Embryonic facial prominence (tissue), 1 donor: ENCODE measurements around the gene KRT83.
A peak's percentile ranks its signal among the peaks of the same experiment; 100 is the strongest.
"Not testable (repeated sequence)": the region's sequence is repeated elsewhere in the genome, so short reads cannot be mapped to it uniquely, and the experiment has no call there.

Experiments used
- DNase-seq: peaks from one replicate; pipeline ENCODE4 v3.0.0-alpha.2; 2016; ENCODE audit errors: extremely low spot score

The KRT83 gene

DNA sequence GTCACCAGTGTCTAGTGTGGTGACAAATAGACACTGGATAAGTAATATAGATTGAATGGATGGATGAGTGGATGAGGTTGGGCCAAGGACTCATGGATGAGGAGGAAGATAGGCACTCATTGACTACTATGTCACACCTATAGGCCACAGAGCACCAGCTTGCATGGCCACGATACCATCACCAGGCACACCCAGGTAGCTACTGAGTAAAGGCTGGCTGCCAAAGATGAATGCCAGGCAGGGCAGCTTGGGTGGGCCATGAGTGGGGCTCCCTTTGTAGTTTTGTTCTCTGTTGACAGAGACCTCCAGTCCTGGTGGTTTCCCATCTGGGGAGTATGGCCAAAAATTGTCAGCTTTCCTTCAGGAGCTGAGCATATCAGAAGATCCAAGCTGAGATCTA lies 11.2 kb upstream of the KRT83 start:
- DNase-seq, result no peak

DNA sequence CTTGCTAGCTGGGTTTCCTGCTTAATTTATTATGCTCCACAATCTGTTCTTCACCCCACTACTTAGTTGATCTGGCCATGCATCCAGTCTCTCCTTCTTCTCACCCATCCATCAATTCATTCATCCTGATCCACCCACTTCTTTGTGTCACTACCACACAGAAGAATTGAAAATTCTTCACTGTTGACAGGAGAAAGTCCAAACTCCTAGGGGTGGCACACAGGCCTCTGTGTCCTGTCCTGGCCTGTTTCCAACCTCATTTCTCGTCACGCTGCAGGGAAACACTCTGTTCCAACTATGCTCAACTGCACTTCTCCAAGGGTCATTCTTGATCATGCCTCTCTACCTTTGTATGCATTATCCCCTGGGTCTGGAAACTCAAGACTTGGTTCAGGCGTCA lies 10.6 kb upstream of the KRT83 start:
- DNase-seq, result no peak

DNA sequence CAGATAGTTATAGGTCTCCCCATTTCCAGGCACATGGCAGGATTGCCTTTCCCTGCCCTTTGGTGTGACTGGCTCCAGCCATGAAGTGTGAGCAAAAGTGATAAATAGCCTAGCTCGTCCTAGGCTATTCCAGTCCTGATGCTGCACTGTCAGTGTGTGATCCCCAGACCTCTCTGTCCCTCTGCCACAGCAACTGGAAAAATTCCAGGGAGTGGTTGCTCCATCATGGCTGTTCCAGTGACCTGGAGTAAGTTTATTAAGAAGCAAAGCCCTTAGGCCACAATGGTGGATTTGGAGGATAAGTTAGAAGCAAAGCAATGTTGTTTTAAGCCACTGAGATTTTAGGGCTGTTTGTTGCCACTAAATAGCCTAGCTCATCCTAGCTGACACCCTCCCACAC lies 9.8 kb upstream of the KRT83 start:
- no peak for DNase-seq

DNA sequence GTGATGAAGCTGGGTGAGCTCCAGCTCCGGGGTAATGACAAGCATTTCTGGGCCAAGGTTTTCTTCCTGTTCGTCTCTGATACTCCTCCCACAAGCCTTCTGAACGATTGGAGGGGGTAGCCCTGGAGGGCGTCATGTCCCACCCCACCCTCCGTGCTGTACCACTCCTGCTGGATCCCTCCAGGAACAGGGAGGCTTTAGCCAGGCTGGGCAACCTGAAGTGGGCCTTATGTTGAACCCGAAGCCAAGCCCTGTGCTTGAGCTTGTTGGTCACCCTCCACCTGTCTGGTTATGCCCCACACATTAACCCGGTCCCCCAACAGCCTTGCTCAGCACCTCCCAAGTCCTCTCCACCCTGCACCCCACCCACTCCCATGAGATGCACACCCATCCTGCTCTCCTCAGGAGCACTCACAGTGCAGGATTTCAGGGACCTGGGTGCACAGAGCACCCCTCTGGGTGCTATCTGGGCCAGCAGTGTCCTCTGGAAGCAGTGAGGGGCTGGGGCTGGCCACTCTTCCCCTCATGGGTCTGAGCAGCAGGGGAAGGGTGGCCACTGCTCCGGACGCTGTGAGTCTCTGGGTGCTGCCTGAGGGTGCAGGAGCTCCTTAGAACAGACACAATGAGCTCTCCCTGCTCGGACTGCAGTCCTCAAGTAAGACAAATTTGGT lies 6.8 kb upstream of the KRT83 start:
- no peak for DNase-seq

DNA sequence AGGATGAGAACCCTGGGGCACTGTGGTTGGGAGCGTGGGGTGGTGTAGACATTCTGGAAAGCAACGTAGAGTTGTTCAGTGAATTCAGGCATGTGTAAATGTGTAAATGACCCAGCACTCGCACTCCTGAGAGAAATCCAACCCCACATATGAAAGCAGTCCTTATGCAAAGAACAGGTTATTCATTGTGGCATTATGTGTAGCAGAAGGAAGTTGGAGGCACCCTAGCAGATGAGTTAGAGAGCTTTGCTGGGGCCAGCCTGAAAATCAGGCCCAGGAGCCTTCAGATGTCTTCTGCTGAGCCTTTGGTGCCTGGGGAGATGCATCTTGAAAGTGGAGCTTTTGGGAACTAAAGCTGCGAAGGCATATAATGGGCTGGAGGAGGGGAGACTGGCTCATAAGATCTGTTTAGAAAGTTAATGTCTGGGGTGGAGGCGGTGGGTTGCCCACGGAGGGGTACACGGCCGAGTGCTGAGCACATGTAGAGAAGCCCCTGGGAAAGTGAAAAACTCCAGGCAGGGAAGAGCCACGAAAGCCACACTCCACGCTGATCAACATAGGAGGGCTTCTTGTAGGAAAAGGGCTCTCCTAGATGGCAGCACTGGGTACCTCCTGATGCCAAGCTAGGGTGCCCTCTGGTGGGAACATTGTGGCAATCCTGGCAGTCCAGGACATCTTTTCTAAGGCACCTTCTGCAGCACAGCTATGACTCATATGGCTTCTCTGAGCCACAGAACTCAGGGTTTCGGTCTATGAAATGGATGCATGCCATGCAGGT lies 6.0 kb upstream of the KRT83 start:
- DNase-seq, result peak; percentile 36

DNA sequence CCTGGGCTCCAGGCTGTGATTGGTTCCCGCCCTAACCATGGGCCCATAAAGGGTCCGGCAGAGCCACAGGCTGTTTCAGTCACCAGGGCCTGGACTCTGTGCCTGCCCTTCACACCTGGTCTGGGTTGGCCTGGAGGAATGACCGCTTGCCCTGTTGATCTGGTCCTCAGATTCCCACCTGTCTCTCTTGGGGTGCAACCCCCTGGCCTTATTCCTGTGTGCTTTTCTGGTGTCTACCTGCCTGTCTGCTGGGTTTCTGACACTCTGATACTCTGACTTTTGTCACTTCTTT lies 2.9 kb upstream of the KRT83 start:
- DNase-seq, result no peak

DNA sequence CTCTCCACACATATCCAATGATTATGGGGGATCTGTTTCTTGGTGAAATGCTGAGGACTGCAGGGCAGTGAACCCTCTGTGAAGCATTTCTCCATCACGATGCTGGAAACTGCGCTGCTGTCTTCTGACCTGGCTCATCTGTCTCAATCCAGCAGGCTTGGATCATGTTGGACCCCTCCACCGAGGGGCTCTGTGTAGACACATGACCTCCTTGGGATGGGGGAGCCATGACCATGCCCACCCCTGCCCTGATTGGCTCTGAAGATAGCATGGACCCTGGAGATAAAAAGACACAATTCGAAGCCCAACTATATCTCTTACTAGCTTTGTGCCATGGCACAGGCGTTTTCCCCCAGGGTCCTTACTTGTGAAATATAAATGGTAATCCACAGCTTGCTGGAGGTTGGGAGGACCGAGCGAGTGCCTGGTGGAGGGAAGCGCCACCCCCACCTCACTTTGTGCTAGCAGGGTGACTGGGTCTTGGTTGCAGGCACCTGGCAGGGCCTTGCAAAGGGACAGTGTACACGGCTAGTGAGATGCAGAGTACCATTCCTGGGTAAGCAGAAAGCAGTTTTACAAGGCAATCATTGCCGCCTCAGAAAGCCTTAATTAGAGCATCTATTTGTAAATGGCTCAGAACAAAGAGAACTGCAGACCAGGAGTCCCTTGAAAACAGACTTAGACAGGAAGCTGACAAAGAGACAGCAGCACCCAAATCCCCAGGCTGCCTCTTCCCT lies 2.4 kb upstream of the KRT83 start:
- no peak for DNase-seq

DNA sequence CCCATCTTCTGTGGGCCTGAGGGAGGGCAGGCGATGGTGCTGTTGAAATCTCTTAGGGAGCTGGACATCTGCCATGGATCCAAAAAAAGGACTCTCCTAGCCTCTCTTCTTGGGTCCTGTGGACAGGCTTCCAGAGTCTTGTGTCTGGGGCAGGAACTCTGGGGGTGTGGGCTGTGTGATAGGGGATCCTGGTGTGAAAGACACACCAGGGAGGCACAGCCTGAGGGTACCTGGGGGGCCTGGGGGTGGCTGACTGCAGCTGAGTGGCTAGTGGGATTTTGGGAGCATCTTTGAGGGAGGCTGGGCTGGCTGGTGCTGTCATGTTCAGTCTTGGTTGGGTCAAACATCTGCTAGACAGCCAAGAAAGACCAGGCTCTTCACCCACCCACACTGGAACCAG lies 1.8 kb upstream of the KRT83 start:
- DNase-seq, result no peak

DNA sequence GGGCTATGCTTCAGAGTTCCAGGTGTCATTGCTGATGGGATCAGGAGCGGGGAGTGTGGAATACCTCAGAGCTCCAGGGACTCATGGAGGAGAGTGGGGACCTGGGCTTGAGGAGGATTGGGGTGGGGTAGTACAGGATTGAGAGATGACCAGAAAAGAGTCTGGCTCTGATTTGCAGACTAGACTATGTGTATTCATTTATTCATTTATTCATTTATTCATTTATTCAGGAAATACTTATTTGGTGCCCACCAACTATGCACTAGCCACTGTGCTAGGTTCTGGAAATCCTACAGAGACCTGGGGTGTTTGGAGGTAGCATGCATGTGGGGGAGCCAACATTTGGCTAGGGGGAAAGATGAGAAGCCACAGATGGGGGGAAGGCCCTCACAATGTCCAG lies 871 bp upstream of the KRT83 start:
- no peak for DNase-seq

DNA sequence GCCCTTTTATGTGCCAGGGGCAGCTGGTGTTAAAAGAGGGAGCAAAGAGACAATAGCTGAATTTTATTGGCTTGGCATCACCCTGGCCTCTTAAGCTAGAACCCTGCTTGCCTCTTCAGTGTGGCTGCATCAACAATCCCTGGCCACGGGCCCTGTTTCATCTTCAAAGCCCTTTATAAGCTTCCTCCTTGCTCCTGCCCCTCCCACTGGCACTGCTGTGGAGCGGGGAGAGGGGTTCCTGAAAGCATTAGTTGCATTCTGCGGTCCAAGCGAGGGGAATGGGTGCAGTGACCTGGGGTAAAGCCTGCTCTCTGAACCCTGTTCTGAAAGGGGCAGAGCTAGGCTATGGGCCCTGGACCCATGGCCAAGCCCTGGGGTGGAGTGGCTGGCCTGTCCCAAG lies 220 bp upstream of the KRT83 start:
- DNase-seq, result no peak

DNA sequence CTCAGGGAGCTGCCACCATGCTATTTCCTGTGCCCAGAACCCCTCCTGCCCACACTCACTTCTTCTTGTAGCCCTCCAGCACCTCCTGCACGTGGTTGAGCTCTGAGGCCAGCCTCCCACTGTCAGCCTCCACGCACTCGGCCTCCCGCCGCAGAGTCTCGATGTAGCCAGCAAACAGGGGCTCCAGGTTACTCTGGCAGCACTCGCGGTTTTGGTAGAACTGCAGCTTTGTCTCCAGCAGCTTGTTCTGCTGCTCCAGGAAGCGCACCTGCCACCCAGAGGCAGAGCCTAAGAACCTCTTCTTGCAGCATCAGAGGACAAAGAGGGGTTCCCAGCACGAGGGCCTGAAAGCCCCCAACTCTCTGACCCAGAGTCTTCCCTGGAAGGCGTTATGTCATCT lies 2.1 kb downstream of the KRT83 start:
- no peak for DNase-seq

DNA sequence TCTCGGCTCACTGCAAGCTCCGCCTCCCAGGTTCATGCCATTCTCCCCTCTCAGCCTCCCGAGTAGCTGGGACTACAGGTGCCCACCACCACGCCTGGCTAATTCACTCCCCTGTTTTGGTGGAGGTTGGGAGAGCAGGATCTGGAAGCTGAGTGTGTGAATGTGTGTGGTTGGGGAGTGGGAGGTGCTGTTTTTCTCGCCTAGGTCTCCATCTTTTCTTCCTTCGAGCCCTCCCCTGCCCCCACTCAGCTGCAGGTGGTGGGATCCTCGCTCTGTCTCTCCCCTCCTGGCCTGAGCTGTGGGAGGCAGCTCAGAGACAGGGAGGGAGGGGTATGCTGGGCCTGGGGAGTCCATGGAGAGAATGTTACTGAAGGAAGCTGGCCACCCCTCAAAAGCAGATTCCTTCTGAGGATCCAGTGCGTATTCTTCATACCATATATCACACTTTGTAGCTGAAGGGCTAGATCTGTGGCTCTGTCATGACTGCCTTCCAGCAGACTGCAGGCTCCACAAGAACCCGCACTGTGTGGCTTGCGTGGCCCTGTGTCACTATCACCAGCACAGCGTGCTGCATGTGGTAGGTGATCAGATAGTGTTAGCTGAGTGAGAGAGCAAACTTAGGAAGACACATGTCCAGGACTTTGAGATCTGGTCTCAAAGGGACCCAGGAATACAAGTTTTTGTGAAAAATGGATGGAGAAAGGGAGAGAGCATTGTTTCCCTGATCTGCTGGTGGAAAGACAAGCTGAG lies 2.8 kb downstream of the KRT83 start:
- no peak for DNase-seq

DNA sequence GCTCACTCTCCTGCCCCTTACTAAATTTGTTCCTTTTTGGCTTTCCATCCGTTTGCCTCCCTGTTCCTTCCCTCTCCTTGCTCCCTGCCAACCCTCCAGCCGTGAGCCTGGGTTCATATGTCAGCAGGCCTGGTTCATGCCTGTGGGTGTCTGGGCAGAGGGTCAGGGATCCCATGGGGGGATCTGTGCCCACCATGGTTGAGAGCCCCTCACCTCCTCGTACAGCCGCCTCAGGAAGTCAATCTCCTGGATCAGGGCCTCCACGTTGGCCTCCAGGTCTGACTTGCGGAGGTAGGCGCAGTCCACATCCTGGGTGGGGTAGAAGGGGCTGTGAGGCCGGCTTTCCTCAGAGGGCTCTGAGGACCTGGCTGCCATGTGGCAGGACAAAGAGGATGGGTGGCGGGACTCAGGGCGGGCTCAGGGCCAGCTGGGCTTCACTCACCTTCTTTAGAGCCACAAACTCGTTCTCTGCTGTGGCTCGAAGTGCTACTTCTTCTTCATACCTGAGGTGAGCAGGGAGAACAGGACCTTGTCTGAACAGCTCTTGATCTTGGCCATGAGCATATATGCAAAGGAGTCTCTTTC lies 3.6 kb downstream of the KRT83 start:
- no peak for DNase-seq

DNA sequence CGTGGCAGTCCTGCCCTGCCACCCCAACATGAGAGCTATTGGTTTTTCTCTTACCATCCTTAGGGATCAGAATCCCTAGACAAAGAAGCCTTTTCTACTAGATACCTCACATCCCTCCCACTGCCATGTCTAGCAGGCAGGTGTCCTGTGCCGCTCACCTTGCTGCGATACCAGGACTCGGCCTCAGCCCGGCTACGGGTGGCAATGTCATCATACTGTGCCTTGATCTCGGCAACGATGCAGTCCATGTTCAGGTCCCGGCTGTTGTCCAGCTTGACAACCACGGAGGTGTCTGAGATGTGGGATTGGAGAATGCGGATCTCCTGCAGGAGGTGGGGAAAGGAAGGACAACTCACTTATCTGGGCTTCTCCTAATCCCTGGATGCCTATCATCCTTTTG lies 4.5 kb downstream of the KRT83 start:
- DNase-seq, result no peak

DNA sequence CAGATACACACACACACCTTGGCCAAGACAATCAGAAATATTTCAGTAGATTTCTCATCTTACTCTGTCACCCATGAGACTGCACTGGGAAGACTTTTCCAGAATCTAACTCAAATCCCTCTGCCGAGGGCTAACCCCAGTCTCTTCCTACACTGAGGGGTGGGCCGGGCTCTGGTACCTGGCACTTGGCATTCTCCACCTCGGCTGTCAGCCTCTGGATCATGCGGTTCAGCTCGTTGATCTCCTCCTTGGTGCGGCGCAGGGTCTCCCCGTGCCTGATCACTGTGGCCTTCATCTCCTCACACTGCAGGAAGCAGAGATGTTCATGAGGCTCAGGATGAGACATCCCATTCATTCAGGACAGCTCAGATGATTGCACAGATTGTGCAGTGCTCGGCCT lies 4.9 kb downstream of the KRT83 start:
- DNase-seq, result no peak

DNA sequence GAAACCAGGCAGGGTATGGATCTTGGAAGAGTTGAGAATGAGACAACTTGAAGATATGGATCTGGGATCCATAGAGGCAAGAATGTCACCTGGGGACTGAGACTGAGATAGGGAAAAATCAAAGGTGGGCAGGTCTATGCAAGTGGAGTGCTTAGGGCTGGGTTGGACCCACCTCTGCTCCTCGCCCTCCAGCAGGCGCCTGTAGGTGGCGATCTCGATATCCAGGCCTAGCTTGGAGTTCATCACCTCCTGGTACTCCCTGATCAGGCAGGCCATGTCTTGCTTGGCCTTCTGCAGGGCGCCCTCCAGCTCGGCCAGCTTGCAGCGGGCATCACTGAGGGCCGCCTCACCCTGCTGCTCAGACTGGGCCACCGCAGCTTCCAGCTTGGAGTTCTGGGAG lies 5.5 kb downstream of the KRT83 start:
- DNase-seq, result not testable (repeated sequence)

DNA sequence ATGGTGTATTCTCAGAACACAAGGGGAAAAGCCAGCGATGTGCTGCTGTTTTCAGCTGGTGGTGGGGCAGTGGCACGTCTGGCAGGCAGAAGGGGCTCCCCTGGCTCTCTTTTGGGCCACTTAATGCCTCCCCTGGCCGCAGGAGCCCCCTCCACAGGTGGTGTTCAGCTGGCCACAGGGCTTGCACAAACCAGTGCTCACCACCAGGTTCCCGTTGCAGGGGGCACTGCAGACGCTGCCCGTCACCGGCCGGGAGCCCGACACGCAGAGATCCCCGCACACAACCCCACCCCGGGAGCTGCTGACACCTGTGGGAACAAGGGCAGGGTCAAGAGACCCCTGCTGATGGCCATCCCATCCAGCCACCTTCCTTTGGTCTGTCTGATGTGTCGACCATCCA lies 6.7 kb downstream of the KRT83 start:
- DNase-seq, result no peak

DNA sequence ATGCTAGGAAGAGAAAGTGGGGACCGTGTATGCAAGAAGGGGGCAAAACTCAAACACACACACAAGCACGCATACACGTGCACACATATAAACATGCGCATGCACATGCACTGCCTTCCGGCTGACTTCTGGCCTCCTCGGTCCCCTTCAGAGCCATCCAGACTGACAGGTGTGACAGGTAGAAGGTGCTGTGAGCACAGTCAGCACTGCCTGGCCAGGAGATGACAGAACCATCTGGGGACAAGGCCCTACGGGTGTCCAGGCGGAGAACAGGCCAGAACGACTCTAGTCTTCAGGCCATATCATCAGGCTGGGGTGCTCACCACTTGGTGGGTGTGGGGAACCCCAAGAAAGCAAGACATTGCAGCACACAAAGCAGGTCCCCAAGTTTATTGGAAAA lies 7.3 kb downstream of the KRT83 start:
- no peak for DNase-seq

DNA sequence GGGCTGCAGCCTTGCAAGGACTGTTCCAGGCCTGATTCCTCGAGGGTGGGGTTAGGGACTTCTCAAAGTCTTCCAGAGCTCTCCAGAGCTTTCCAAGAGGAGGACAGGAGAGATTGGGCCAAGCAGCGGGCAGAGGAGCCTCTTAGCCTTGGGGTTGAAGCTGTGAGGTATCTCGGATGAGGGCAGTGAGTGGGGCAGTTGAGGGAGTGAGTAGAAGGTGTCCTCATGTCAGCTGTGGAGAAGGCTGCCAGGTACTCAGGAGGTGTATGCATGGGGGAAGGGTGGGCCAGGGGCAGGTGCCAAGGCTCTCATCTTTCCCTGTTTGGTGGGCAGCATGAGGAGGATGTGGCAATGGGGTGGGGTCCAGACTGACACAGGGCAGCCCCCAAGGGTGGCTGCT lies 7.7 kb downstream of the KRT83 start:
- no peak for DNase-seq

DNA sequence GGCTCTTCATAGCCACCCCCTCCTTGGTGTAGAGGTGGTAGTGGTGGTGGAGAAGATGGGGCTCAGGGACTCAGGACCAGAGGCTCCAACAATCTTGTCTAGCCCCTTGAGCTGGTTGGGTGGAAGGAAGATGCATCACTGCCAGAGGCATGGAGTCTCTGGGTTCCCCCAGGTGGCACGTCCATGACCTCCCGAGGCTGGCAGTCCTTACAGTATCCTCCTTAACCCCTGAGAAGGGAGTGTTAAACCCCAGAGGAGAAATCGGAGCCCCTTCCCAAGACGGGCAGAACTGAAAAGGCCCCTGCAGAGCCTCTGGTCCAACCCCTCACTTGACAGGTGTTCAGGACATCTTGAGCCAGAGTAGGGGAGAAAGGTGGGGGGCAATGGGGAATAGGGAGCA lies 9.1 kb downstream of the KRT83 start:
- no peak for DNase-seq

DNA sequence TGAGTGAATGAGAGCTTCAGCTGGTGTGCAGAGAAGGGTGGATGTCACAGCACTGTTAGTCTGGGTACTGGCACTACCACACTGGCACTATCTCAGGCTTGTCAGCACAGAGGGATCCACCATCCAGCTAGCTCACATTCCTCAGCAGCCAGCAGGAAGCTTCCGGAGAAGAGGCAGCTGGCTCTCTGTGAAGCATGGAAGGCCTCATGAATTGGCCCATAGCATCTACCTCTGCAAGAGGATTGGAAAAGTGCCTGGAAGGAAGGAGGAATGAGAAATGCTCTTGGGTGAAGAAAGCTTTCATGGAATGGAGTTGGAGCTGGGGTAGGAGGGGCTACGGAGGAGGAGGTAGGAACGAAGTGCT lies 9.9 kb downstream of the KRT83 start:
- no peak for DNase-seq

DNA sequence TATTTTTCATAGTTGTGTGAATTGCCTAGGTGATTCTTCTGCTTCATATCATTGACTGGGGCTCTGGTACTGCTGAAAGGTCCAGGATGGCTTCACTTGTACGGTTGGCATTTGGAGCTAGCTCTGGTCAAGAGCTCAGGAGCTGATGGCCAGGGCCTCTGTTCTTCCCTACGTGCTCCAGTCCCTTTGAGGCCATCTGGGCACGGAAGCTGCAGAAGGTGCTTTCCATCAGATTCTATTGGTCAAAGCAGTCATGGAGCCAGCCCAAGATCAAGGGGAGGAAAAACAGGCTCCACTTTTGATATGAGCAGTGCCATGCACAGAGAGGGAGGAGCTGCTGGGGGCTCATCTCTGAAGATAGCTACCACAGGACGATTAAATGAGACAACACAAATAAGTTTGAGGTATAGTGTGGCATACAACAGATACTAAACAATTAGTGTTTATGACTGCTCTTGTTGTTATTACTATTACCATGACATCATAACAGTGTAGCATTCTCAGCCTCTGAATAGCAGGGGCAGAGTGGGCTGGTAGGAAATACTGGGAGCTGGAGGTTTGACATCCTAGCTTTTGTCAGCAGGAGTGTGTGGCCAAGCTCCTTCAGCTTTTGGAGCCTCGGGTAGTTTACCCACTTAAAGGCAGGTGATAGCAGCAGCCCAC lies 10.4 kb downstream of the KRT83 start:
- DNase-seq, result no peak
